GM19324 (cell line): Measurements from ENCODE around the gene TGFBRAP1.
"Not testable (repeated sequence)": the region's sequence is repeated elsewhere in the genome, so short reads cannot be mapped to it uniquely, and the experiment has no call there.

ENCODE experiments used
- ATAC-seq: cut with Tn5 transposase; IDR thresholded peaks from one replicate; pipeline ENCODE4 v1.9.1; 2021; ENCODE audit warnings: mild to moderate bottlenecking, moderate library complexity; ENCODE audit not compliant: unreplicated experiment, low FRiP score

TGFBRAP1 gene

GRCh38 chr2:105361102-105361889 lies 31.8 kb upstream of the TGFBRAP1 start:
- ATAC-seq = no peak

GRCh38 chr2:105358593-105358992 lies 29.1 kb upstream of the TGFBRAP1 start:
- no peak for ATAC-seq

DNA sequence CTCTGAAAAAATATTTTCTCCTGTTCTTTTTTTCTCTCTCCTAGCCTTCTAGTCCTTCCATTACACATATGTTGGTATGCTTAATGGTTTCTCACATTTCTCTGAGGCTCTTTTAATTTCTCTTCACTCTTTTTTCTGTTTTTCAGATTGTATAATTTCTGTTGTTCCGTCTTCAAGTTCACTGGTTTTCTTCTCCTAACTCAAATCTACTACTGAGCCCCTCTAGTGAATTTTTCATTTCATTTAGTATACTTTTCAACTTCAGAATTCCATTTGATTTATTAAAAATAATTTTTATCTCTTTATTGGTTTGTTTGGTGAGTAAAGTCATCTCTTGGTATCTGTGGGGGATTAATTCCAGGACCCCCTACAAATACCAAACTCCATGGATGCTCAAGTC lies 27.6 kb upstream of the TGFBRAP1 start:
- ATAC-seq = no peak

GRCh38 chr2:105344704-105345345 lies 15.3 kb upstream of the TGFBRAP1 start:
- ATAC-seq = no peak

DNA sequence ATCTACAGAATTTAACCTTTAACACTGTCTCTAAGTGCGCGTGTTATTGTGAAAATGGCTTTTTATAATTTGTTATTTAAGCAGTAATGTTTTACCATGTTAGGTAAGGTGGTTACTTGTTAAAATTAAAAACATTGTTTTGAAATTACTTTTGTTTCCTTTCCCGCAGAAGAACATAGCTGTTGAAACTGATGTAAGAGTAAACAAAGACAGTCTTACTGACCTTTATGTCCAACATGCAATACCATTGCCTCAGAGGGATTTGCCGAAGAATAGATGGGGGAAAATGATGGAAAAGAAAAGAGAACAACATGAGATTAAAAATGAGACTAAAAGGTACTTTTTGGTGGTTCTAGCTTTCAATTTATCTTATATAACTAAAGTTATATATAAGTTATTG lies 9.9 kb upstream of the TGFBRAP1 start:
- no peak for ATAC-seq

- no peak for ATAC-seq
Measured at GRCh38 chr2:105338020-105338385, 8.5 kb upstream of the TGFBRAP1 start.

DNA sequence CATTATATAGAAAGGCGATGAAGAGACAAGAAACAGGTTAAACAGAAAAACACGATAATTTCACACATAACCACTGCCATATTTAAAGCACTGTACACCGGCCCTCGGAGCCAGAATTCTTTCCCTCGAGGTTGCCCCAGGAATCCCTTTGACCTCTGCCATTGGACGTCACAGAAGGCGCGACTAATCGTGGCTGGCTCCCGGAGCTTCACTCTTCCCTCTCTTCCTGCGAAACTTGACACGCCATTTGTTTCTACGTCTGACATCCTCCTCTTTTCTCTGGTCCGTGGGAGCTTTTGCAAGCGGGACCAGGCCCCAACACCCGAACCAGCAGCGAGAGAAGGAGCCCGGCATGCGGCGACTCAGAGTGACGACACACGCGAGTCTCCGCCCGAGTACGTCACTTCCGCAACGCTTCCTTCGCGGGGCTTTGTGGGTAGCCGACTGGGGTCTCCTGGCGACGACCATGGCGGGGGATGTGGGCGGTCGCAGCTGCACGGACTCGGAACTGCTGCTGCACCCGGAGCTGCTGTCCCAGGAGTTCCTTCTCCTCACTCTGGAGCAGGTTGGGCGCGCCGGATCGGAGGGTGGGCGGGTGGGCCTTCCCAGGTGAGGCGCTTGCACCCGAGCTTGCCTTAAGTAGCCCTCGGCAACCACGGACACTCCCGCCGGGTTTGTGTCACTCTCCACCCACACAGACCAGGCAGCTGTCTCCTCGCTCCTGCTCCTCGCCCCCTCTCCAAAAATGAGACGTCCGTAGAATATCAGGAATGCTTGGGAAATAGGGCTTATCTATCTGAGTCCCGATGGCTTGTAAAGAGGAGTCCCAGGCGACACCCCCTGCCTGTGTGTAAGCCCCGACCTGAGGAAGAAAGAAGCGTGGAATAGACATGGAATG lies 7.8 kb upstream of the TGFBRAP1 start, which contains the start of gene C2orf49:
Gene C2orf49 (plus strand): TSS at position 419 of the 898 bp plus-strand sequence. CDS start 48 bp downstream, at position 467.
- peak; percentile 96 for ATAC-seq

DNA sequence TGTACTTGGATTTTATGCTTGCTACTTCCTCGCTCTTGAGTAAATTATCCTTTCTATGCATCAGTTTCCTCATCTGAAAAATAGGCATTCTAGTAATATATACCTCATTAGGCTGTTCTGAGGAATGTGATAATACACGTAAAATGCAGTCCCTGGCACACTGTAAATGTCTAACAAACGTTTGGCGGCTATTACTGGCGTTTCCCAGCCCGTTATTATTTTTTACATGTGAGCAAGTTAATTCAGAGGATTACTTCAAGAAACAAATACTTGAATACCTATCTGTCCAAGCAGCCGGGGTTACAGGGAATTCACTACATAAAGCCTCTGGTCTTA lies 7.2 kb upstream of the TGFBRAP1 start:
- no peak for ATAC-seq

DNA sequence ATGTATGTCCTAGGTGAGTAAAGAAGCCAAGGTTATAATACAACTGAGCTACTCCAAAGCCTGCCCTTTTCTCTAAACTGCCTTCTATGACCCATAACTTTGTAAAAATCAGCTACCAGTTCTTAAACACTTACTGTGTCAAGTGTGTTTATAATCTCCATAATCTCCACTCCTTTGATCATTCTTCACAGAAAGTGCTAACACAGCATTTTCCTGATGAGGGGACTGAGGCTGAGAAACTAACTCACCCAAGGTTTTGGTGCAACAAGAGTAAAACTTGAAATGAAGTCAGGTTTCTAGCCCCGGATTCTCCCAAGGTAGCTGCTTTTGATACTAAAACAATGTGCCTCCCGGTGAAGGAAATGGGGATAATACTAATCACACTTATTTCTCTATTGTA lies 5.9 kb upstream of the TGFBRAP1 start:
- no peak for ATAC-seq

- ATAC-seq = no peak
Measured at GRCh38 chr2:105334211-105334610, 4.7 kb upstream of the TGFBRAP1 start.

GRCh38 chr2:105330681-105331375 lies 1.3 kb upstream of the TGFBRAP1 start:
- ATAC-seq = no peak

- no peak for ATAC-seq
Measured at GRCh38 chr2:105329197-105329554, 359 bp downstream of the TGFBRAP1 start.

- ATAC-seq = no peak
Measured at GRCh38 chr2:105328281-105329196, 996 bp downstream of the TGFBRAP1 start.

DNA sequence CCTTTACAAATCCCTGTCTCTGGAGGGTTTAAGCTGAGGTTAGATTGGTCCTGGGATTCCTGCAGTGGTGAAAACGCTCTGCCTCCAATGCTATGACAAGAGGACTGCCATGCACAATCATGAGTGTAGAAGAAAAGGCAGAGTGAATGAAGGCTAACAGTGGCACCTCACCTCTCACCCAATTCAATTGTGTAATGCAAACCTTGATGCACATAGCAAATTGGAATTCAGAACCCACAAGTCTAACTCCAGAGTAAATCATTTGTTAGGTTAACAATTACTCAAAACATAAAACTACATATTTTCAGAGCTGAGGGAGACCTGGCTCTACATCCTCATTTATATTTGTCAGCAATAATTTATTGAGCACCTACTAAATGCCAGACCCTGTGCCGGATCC lies 1.8 kb downstream of the TGFBRAP1 start:
- no peak for ATAC-seq

GRCh38 chr2:105327271-105327670 lies 2.3 kb downstream of the TGFBRAP1 start:
- ATAC-seq = not testable (repeated sequence)

- no peak for ATAC-seq
Measured at GRCh38 chr2:105325389-105325963, 4.1 kb downstream of the TGFBRAP1 start.

DNA sequence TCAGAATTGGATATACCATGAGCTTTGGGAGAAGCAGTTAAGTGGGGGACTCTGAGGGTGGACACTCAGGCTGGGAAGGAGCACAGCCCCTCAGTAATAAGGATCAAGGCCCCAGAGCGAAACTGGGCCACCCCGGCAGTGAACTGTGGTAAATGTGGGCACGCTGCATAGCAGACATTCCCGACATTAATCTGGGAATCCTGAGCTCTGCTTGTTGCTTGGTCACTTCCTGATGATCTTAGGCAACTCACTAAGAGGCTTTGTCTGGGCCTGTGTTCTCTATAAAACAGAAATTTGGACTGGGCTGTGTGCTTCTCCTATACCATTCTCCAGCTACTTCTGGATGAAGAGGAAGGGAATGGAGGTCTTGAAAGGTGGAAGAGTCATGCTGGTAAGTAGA lies 4.8 kb downstream of the TGFBRAP1 start:
- no peak for ATAC-seq

DNA sequence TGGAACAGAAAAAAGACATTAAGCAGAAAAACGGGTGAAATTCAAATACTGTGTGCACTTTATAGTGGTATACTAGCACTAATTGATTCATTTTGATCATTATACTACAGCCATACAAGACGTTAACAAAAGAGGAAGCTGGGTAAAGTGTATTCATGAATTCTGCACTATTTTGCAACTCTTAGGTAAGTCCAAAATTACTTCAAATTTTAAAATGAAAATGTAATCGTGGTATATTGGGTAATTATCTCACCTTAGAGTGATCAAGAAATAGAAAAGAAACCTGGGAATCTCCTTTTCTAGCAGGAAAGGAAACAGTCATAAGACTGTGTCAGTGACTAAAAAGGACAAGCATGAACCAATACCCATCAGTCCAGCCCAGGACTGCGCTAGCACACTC lies 5.4 kb downstream of the TGFBRAP1 start:
- no peak for ATAC-seq

DNA sequence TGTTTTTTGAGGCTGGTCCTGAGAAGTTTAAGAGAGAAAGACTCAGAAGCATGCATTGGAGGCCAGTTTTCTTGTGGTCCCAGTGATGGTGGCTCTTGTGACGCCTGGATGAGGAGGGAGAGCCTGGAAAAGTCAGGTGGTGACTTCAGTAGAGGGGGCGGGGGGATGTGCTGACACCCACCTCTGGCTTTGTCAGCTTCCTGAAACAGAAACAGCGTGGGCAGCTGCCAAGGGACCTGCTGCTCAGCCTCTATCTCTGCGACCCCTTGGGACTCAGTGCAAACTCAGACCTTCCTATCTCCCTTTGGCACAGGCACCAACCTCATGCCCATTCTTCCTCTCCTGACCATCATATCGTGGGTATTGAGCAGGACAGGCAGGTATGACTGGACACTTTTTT lies 6.4 kb downstream of the TGFBRAP1 start:
- no peak for ATAC-seq
